K562 (cell line): Measurements from ENCODE around the gene CLCN6. TPM values are rescaled to one million over a fixed set of nuclear protein-coding genes. Genes with fewer than 3 reads are reported as not detected.

ENCODE experiments used
- ATAC-seq: fragments of 200-7000 bp; cut with Tn5 transposase; 3 replicates; pipeline ENCODE4 v1.9.1; 2020; ENCODE audit warnings: moderate library complexity
- BruUV-seq: library from RNA; stranded (reverse); fragments of 400-500 nt; replicated peaks from 2 replicates; lab custom pipeline; 2021; lab: Mats Ljungman, UMichigan
- CTCF ChIA-PET: fragments of 300-600 bp; formaldehyde crosslinking; extraction: SDS; loops from one replicate; lab custom pipeline; 2021; ENCODE audit warnings: low intra/inter-chr PET ratio; lab: Yijun Ruan, JAX
- POLR2A ChIA-PET: fragments of 300-600, 350-650 bp; sonication (Branson Sonifier 250); formaldehyde crosslinking; extraction: SDS; loops from one replicate; lab custom pipeline; 2021; ENCODE audit warnings: antibody characterized with exemption, inconsistent platforms; lab: Yijun Ruan, JAX
- DNase-seq, 4 experiments: peaks; one replicate each; pipeline versions ENCODE4 v3.0.0 to v3.0.0-alpha.2; 2011 to 2018; ENCODE audit warnings: low spot score in 3 of 4, mixed read lengths in 3 of 4; ENCODE audit errors: extremely low read depth in 1 of 4
- FAIRE-seq: peaks from 2 replicates; lab custom pipeline; 2011; peaks lifted over from hg19 to GRCh38; lab: Jason Lieb, UNC
- H2AFZ ChIP-seq: 2 replicates; pipeline ENCODE4 v1.6.0; 2011; ENCODE audit warnings: low read depth, low read length, control low read depth, inconsistent platforms
- H3K27ac ChIP-seq: fragments of 200-600 bp; 3 replicates; pipeline ENCODE4 v1.8.0; 2011; ENCODE audit warnings: low read depth, mild to moderate bottlenecking, control low read depth, inconsistent platforms, low read length, moderate library complexity, mixed read lengths; ENCODE audit errors: extremely low read depth
- H3K27me3 ChIP-seq, 2 experiments: fragments of 300-600 bp in 1 of 2; 2 replicates in 1 of 2; 3 replicates in 1 of 2; pipeline versions ENCODE4 v1.6.0 to v1.8.0; 2011; ENCODE audit warnings: inconsistent platforms in 2 of 2, low read length in 2 of 2, mild to moderate bottlenecking in 1 of 2, mixed read lengths in 1 of 2, moderate library complexity in 1 of 2; ENCODE audit not compliant: control insufficient read depth in 2 of 2, insufficient read depth in 2 of 2
- H3K36me3 ChIP-seq: fragments of 300-600 bp; 3 replicates; pipeline ENCODE4 v1.8.0; 2011; ENCODE audit warnings: mild to moderate bottlenecking, low read length, inconsistent platforms; ENCODE audit not compliant: control insufficient read depth, insufficient read depth
- H3K4me1 ChIP-seq, 2 experiments: fragments of 200-600 bp in 1 of 2; replicated peaks in 1 of 2; 2 replicates in 1 of 2; 3 replicates in 1 of 2; pipeline versions ENCODE4 v1.5.1 to v1.8.0; 2011; ENCODE audit warnings: inconsistent platforms in 2 of 2, low read length in 2 of 2, mild to moderate bottlenecking in 1 of 2, mixed read lengths in 1 of 2, moderate library complexity in 1 of 2; ENCODE audit not compliant: control insufficient read depth in 2 of 2, insufficient read depth in 2 of 2
- H3K4me2 ChIP-seq: 2 replicates; pipeline ENCODE4 v1.6.1; 2011; ENCODE audit warnings: low read length, control low read depth, inconsistent platforms, mixed read lengths; ENCODE audit not compliant: insufficient read depth
- H3K4me3 ChIP-seq: fragments of 200-600 bp; sonication (generic), shearing (Covaris generic); 2 replicates; pipeline ENCODE4 v1.5.1; 2016; ENCODE audit warnings: control low read depth, inconsistent platforms
- H3K79me2 ChIP-seq: fragments of 200-600 bp; 3 replicates; pipeline ENCODE4 v1.8.0; 2011; ENCODE audit warnings: low read length, inconsistent platforms; ENCODE audit not compliant: control insufficient read depth, insufficient read depth
- H3K9ac ChIP-seq, 2 experiments: 2 replicates each; pipeline versions ENCODE4 v1.6.0 to v1.6.1; 2011; ENCODE audit warnings: low read depth in 2 of 2, low read length in 2 of 2, control low read depth in 1 of 2, inconsistent platforms in 1 of 2, mild to moderate bottlenecking in 1 of 2, mixed read lengths in 1 of 2; ENCODE audit not compliant: insufficient read depth in 1 of 2
- H3K9me1 ChIP-seq: one replicate; pipeline ENCODE4 v1.6.0; 2011; ENCODE audit warnings: inconsistent platforms, mild to moderate bottlenecking, low read length, moderate library complexity; ENCODE audit not compliant: control insufficient read depth, insufficient read depth
- H3K9me3 ChIP-seq: replicated peaks from 2 replicates; pipeline ENCODE4 v1.5.1; 2011; ENCODE audit warnings: low read depth, low read length, inconsistent platforms; ENCODE audit not compliant: control insufficient read depth, insufficient read depth
- H4K20me1 ChIP-seq: replicated peaks from 2 replicates; pipeline ENCODE4 v1.6.1; 2011; ENCODE audit warnings: low read length, inconsistent platforms, mixed read lengths; ENCODE audit not compliant: control insufficient read depth, insufficient read depth
- BCOR ChIP-seq: fragments of 450-650 bp; IDR thresholded peaks from 2 replicates; pipeline ENCODE4 v1.6.1; 2016
- CBX2 ChIP-seq: fragments of 200-600 bp; sonication (generic); IDR thresholded peaks from one replicate; pipeline ENCODE4 v1.6.1; 2012; ENCODE audit warnings: mild to moderate bottlenecking, low read length, inconsistent platforms; ENCODE audit not compliant: insufficient read depth, poor library complexity, severe bottlenecking
- MEIS2 ChIP-seq: fragments of 450-650 bp; IDR thresholded peaks from 2 replicates; pipeline ENCODE4 v1.6.1; 2014; ENCODE audit warnings: mild to moderate bottlenecking; ENCODE audit not compliant: partially characterized antibody
- NBN ChIP-seq: fragments of 450-650 bp; IDR thresholded peaks from 2 replicates; pipeline ENCODE4 v1.6.1; 2016; ENCODE audit warnings: low read depth, mild to moderate bottlenecking
- NEUROD1 ChIP-seq: fragments of 150-350 bp; IDR thresholded peaks from 2 replicates; pipeline ENCODE4 v1.6.1; 2014; ENCODE audit warnings: borderline replicate concordance, low read length, low read depth; ENCODE audit not compliant: partially characterized antibody
- NFE2L1 ChIP-seq: fragments of 450-650 bp; IDR thresholded peaks from 2 replicates; pipeline ENCODE4 v1.6.1; 2016; ENCODE audit warnings: missing genetic modification characterization, low read depth, mild to moderate bottlenecking, missing compliant biosample characterization, moderate library complexity, borderline replicate concordance
- POLR2H ChIP-seq: IDR thresholded peaks from 2 replicates; pipeline ENCODE4 v1.6.1; 2016; ENCODE audit warnings: missing genetic modification characterization, low read depth, mild to moderate bottlenecking, control low read depth, missing compliant biosample characterization, moderate library complexity
- SMAD1 ChIP-seq: fragments of 150-350 bp; IDR thresholded peaks from 2 replicates; pipeline ENCODE4 v1.6.1; 2014; ENCODE audit warnings: low read length, low read depth; ENCODE audit not compliant: partially characterized antibody
- ZNF121 ChIP-seq: sonication (generic); formaldehyde crosslinking; conservative IDR thresholded peaks from 2 replicates; pipeline ENCODE4 v1.8.0; 2022; ENCODE audit warnings: missing genetic modification reagents
- WGBS: fragments of 100-300 bp; shearing (Covaris generic); methylation state at CpG from one replicate; pipeline ENCODE4 v1.1.6; 2016; ENCODE audit warnings: low coverage, mixed read lengths; ENCODE audit not compliant: insufficient coverage; ENCODE audit errors: missing lambda C conversion rate; 5-methylcytosine and 5-hydroxymethylcytosine counted together
- in situ Hi-C: fragments of 300-500 bp; cut with MboI; formaldehyde crosslinking; loops from 4 replicates; pipeline ENCODE4 v1.15.0; 2018; ENCODE audit warnings: inconsistent platforms, mixed read lengths
- intact Hi-C: fragments of 100-400 bp; cut with micrococcal nuclease; formaldehyde crosslinking; loops from 2 replicates; pipeline ENCODE4 v1.14.2; 2022
- polyA plus RNA-seq, 8 experiments: library from polyadenylated mRNA; depleted of rRNA in 4 of 8; stranded (reverse) in 5 of 8; unstranded in 3 of 8; fragments of >200 nt; fragmentation: Nextera tagmentation in 2 of 8; fragmentation: Illumina TruSeq in 1 of 8; extraction: Ambion mirVana in 2 of 8; extraction: Trizol in 1 of 8; gene quantifications; 2 replicates each; pipeline versions ENCODE4 v1.2.1 to v1.2.3, GENCODE V29; 2011 to 2014; ENCODE audit warnings: inconsistent platforms in 1 of 8, missing spikeins in 1 of 8
- total RNA-seq, 7 experiments: library from RNA; depleted of rRNA in 6 of 7; stranded (reverse); fragments of >200 nt in 6 of 7; fragmentation: Illumina TruSeq in 2 of 7; extraction: Trizol in 2 of 7; gene quantifications; 2 replicates each; pipeline versions ENCODE4 v1.2.1 to v1.2.3, GENCODE V29; 2011 to 2021; ENCODE audit warnings: low replicate concordance in 1 of 7
- TF ChIP-seq, protein P1 (sequence below): sonication (generic); formaldehyde crosslinking; IDR thresholded peaks from 2 replicates; pipeline ENCODE4 v1.8.0; 2022; ENCODE audit warnings: missing genetic modification reagents, mild to moderate bottlenecking, borderline replicate concordance
- TF ChIP-seq, protein P2 (sequence below): sonication (generic); formaldehyde crosslinking; IDR thresholded peaks from 2 replicates; pipeline ENCODE4 v1.8.0; 2022; ENCODE audit warnings: mild to moderate bottlenecking, missing genetic modification reagents

CLCN6 gene
- total and polyA plus RNA-seq, 9 of the 15 experiments (the other 6 are each of a cell fraction or from before 2014, with no cell fraction given) = 2.0 to 21.8 (median 13.6) TPM

DNA sequence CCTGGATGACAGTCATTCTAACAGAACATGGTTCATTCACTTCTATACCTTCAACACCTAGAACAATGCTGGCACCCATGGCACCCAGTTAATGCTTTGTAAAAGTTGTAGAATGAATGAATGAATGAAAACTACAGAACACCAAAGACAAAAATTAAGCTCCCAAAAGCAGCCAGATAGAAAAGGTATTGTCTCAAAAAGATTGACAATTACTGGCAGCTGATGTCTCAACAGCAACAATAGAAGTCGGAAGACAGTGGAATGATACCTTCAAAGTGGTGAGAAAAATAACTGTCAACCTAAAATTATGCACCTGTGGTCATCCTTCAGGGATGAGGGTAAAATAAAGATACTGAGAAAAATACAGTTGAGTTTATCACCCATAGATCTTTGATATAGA, 48.9 kb upstream of the CLCN6 start (continued):
- TF ChIP-seq MEIS2 (peak; percentile 27), SMAD1 (no peak)

DNA sequence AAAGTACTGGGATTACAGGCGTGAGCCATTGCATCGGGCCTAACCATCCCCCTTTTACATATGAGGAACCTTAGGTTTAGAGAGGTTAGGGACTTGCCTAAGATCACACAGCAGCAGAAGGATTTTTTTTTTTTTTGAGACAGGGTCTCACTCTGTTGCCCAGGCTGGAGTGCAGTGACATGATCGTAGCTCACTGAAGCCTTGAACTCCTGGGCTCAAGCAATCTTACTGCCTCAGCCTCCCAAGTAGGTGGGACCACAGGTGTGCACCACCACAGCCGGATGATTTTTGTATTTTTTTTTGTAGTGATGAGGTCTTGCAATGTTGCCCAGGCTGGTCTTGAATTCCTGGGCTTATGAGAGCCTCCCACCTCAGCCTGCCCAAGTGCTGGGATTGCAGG, 46.2 kb upstream of the CLCN6 start:
- Histone ChIP-seq H3K4me2 (no peak overlapping the region), H3K36me3 (no peaks in the 10 kb centered on the region), H3K9ac (no peak overlapping the region), H3K27me3 (no peaks in the 10 kb centered on the region), H3K79me2 (no peaks in the 10 kb centered on the region), H3K4me1 (peaks cover 8 to 30% of the 10 kb centered on the region in 2 experiments; a peak in 3 of 5 replicates), H3K9me1 (no peaks in the 10 kb centered on the region), H3K27ac (no peak overlapping the region), H4K20me1 (no peaks in the 10 kb centered on the region), H3K9me3 (peaks cover 3% of the 10 kb centered on the region; the same call in 1 of the 2 replicates), H2AFZ (no peak overlapping the region), H3K4me3 (no peak overlapping the region)
- 50% methylated on average over 4 of the region's 4 CpGs for WGBS
- ChIA-PET CTCF (no interaction called here), POLR2A (interaction anchor here (0.6 kb wide), 1 partner anchor 223 kb away, joined by 3 read pairs; no protein-coding TSS in a partner anchor)
- DNase-seq (no peak), FAIRE-seq (no peak), ATAC-seq (no peak)
- intact Hi-C loops = no loop called here
- BruUV-seq = no TSS peak
- TF ChIP-seq ZNF121 (peak; percentile 82), NBN (no peak), CBX2 (no peak), NEUROD1 (no peak), POLR2H (tag) (no peak), NFE2L1 (tag) (no peak), SMAD1 (no peak), BCOR (0 out of 2 replicates have a peak, but pooled peaks have one; percentile 20)
- TF ChIP-seq, protein P1, sequence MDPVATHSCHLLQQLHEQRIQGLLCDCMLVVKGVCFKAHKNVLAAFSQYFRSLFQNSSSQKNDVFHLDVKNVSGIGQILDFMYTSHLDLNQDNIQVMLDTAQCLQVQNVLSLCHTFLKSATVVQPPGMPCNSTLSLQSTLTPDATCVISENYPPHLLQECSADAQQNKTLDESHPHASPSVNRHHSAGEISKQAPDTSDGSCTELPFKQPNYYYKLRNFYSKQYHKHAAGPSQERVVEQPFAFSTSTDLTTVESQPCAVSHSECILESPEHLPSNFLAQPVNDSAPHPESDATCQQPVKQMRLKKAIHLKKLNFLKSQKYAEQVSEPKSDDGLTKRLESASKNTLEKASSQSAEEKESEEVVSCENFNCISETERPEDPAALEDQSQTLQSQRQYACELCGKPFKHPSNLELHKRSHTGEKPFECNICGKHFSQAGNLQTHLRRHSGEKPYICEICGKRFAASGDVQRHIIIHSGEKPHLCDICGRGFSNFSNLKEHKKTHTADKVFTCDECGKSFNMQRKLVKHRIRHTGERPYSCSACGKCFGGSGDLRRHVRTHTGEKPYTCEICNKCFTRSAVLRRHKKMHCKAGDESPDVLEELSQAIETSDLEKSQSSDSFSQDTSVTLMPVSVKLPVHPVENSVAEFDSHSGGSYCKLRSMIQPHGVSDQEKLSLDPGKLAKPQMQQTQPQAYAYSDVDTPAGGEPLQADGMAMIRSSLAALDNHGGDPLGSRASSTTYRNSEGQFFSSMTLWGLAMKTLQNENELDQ (CRISPR knock-in tag) = no peak
- TF ChIP-seq, protein P2, sequence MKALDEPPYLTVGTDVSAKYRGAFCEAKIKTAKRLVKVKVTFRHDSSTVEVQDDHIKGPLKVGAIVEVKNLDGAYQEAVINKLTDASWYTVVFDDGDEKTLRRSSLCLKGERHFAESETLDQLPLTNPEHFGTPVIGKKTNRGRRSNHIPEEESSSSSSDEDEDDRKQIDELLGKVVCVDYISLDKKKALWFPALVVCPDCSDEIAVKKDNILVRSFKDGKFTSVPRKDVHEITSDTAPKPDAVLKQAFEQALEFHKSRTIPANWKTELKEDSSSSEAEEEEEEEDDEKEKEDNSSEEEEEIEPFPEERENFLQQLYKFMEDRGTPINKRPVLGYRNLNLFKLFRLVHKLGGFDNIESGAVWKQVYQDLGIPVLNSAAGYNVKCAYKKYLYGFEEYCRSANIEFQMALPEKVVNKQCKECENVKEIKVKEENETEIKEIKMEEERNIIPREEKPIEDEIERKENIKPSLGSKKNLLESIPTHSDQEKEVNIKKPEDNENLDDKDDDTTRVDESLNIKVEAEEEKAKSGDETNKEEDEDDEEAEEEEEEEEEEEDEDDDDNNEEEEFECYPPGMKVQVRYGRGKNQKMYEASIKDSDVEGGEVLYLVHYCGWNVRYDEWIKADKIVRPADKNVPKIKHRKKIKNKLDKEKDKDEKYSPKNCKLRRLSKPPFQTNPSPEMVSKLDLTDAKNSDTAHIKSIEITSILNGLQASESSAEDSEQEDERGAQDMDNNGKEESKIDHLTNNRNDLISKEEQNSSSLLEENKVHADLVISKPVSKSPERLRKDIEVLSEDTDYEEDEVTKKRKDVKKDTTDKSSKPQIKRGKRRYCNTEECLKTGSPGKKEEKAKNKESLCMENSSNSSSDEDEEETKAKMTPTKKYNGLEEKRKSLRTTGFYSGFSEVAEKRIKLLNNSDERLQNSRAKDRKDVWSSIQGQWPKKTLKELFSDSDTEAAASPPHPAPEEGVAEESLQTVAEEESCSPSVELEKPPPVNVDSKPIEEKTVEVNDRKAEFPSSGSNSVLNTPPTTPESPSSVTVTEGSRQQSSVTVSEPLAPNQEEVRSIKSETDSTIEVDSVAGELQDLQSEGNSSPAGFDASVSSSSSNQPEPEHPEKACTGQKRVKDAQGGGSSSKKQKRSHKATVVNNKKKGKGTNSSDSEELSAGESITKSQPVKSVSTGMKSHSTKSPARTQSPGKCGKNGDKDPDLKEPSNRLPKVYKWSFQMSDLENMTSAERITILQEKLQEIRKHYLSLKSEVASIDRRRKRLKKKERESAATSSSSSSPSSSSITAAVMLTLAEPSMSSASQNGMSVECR (CRISPR knock-in tag) = no peak
- in situ Hi-C loops = no loop called here
